HG03342 (cell line): Measurements from ENCODE around the gene FMOD.

ENCODE experiments used
- ATAC-seq: cut with Tn5 transposase; IDR thresholded peaks from one replicate; pipeline ENCODE4 v1.9.1; 2021; ENCODE audit warnings: mild to moderate bottlenecking, moderate library complexity; ENCODE audit not compliant: unreplicated experiment

Gene FMOD

GRCh38 chr1:203351037-203351625, at the start of gene FMOD:
Gene FMOD, minus strand, starts transcription at chr1:203351122. Its CDS starts 2,852 bp downstream, at chr1:203348270.
- no peak for ATAC-seq

GRCh38 chr1:203396595-203397194, 45.8 kb upstream of the FMOD start:
- ATAC-seq = no peak

- ATAC-seq = no peak
These were observed 44.8 kb upstream of the FMOD start for GRCh38 chr1:203395751-203396150.

- ATAC-seq = no peak
These were observed 39.4 kb upstream of the FMOD start for GRCh38 chr1:203390298-203390697.

- no peak for ATAC-seq
These were observed 37.8 kb upstream of the FMOD start for GRCh38 chr1:203388683-203389082.

- no peak for ATAC-seq
These were observed 31.1 kb upstream of the FMOD start for GRCh38 chr1:203382026-203382425.

- peak; percentile 55 for ATAC-seq
These were observed 30.3 kb upstream of the FMOD start for GRCh38 chr1:203381151-203381751.

GRCh38 chr1:203380420-203381150, 29.7 kb upstream of the FMOD start:
- peak; percentile 36 for ATAC-seq

- no peak for ATAC-seq
These were observed 28.9 kb upstream of the FMOD start for GRCh38 chr1:203379825-203380224.

- ATAC-seq = no peak
These were observed 27.8 kb upstream of the FMOD start for GRCh38 chr1:203378556-203379245.

GRCh38 chr1:203373991-203374390, 23.1 kb upstream of the FMOD start:
- ATAC-seq = no peak

GRCh38 chr1:203373002-203373401, 22.1 kb upstream of the FMOD start:
- no peak for ATAC-seq

- ATAC-seq = no peak
These were observed 20.4 kb upstream of the FMOD start for GRCh38 chr1:203371288-203371687.

- no peak for ATAC-seq
These were observed 18.7 kb upstream of the FMOD start for GRCh38 chr1:203369666-203370065.

GRCh38 chr1:203368624-203369451, 17.9 kb upstream of the FMOD start:
- no peak for ATAC-seq

GRCh38 chr1:203367057-203367456, 16.1 kb upstream of the FMOD start:
- no peak for ATAC-seq

GRCh38 chr1:203366476-203366875, 15.6 kb upstream of the FMOD start:
- no peak for ATAC-seq

GRCh38 chr1:203364806-203365205, 13.9 kb upstream of the FMOD start:
- no peak for ATAC-seq

- ATAC-seq = no peak
These were observed 13.3 kb upstream of the FMOD start for GRCh38 chr1:203364094-203364801.

- ATAC-seq = no peak
These were observed 11.8 kb upstream of the FMOD start for GRCh38 chr1:203362720-203363025.
